ENCODE results near the gene CTNND2.

Gene CTNND2

GRCh38 chr5:11230890-11231289 lies 673.4 kb downstream of the CTNND2 start:
- no peaks in the 10 kb centered on the region for H3K4me1 ChIP-seq (ENCODE audit: insufficient read depth, low read length)
- H3K79me2 ChIP-seq (ENCODE audit: insufficient read depth, low read length), result no peaks in the 10 kb centered on the region
- no peak overlapping the region for H3K27ac ChIP-seq (ENCODE audit: low read length)
- no peaks in the 10 kb centered on the region for H3K27me3 ChIP-seq (ENCODE audit: insufficient read depth, low read length, poor library complexity)
- no peak for TF ChIP-seq CTCF (IDR thresholded peaks at IDR 0.05; ENCODE audit: borderline replicate concordance, extremely low read depth, low read length, poor library complexity, severe bottlenecking)
- TF ChIP-seq EZH2 (IDR thresholded peaks at IDR 0.05; ENCODE audit: borderline replicate concordance, low read depth, low read length, severe bottlenecking), result no peak
- H3K4me3 ChIP-seq (ENCODE audit: low read depth in 1 of 2, low read length in 2 of 2), result no peak overlapping the region
- no peak overlapping the region for H2AFZ ChIP-seq (ENCODE audit: low read depth, low read length)
- H3K9me3 ChIP-seq (ENCODE audit: insufficient read depth, low read length, severe bottlenecking), result peaks cover 3% of the 10 kb centered on the region
- DNase-seq (no peak), ATAC-seq (ENCODE audit: insufficient read depth, low read depth) (no peak)
- H3K4me2 ChIP-seq (ENCODE audit: insufficient read depth, low read length), result no peak overlapping the region
- H3K36me3 ChIP-seq (ENCODE audit: insufficient read depth, low read length), result no peaks in the 10 kb centered on the region
- H4K20me1 ChIP-seq (ENCODE audit: insufficient read depth, low read length), result no peaks in the 10 kb centered on the region
- no peak overlapping the region for H3K9ac ChIP-seq (ENCODE audit: low read depth, low read length)

DNA sequence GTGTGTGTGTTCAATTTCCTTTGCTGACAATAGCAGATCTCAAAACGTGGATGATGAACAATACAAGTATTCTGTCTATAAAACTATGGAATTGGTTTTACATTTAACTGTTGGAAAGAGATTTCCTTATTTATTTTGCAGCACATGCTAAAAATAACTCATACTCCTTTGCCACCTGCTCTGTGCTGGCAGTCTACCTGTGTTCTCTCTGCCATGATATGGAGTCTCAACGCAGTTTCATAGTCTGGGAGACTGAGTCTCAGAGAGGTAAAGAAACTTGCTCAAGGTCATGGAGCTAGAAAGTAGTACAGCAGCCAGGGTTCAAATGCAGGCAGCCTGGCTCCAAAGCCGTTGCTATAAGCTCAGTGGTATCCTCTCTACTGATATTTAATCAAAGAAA lies 677.2 kb downstream of the CTNND2 start:
- no peaks in the 10 kb centered on the region for H3K36me3 ChIP-seq (ENCODE audit: insufficient read depth, low read length)
- no peak overlapping the region for H3K9ac ChIP-seq (ENCODE audit: low read depth, low read length)
- no peaks in the 10 kb centered on the region for H3K79me2 ChIP-seq (ENCODE audit: insufficient read depth, low read length)
- no peak overlapping the region for H2AFZ ChIP-seq (ENCODE audit: low read depth, low read length)
- ATAC-seq (ENCODE audit: insufficient read depth, low read depth) (no peak), DNase-seq (no peak)
- TF ChIP-seq EZH2 (IDR thresholded peaks at IDR 0.05; ENCODE audit: borderline replicate concordance, low read depth, low read length, severe bottlenecking) (no peak), CTCF (IDR thresholded peaks at IDR 0.05; ENCODE audit: borderline replicate concordance, extremely low read depth, low read length, poor library complexity, severe bottlenecking) (no peak)
- H3K4me2 ChIP-seq (ENCODE audit: insufficient read depth, low read length), result no peak overlapping the region
- H3K27me3 ChIP-seq (ENCODE audit: insufficient read depth, low read length, poor library complexity), result no peaks in the 10 kb centered on the region
- H3K4me3 ChIP-seq (ENCODE audit: low read depth in 1 of 2, low read length in 2 of 2), result no peak overlapping the region
- H3K9me3 ChIP-seq (ENCODE audit: insufficient read depth, low read length, severe bottlenecking), result peaks cover 3% of the 10 kb centered on the region
- H4K20me1 ChIP-seq (ENCODE audit: insufficient read depth, low read length), result no peaks in the 10 kb centered on the region
- no peaks in the 10 kb centered on the region for H3K4me1 ChIP-seq (ENCODE audit: insufficient read depth, low read length)
- H3K27ac ChIP-seq (ENCODE audit: low read length), result no peak overlapping the region

- H3K36me3 ChIP-seq (ENCODE audit: insufficient read depth, low read length), result no peaks in the 10 kb centered on the region
- H3K9me3 ChIP-seq (ENCODE audit: insufficient read depth, low read length, severe bottlenecking), result no peaks in the 10 kb centered on the region
- DNase-seq (no peak), ATAC-seq (ENCODE audit: insufficient read depth, low read depth) (no peak)
- no peak overlapping the region for H3K4me3 ChIP-seq (ENCODE audit: low read depth in 1 of 2, low read length in 2 of 2)
- TF ChIP-seq EZH2 (IDR thresholded peaks at IDR 0.05; ENCODE audit: borderline replicate concordance, low read depth, low read length, severe bottlenecking) (no peak), CTCF (IDR thresholded peaks at IDR 0.05; ENCODE audit: borderline replicate concordance, extremely low read depth, low read length, poor library complexity, severe bottlenecking) (no peak)
- H2AFZ ChIP-seq (ENCODE audit: low read depth, low read length), result no peak overlapping the region
- no peaks in the 10 kb centered on the region for H3K27me3 ChIP-seq (ENCODE audit: insufficient read depth, low read length, poor library complexity)
- H3K27ac ChIP-seq (ENCODE audit: low read length), result no peak overlapping the region
- H3K9ac ChIP-seq (ENCODE audit: low read depth, low read length), result no peak overlapping the region
- H3K4me2 ChIP-seq (ENCODE audit: insufficient read depth, low read length), result no peak overlapping the region
- H3K79me2 ChIP-seq (ENCODE audit: insufficient read depth, low read length), result no peaks in the 10 kb centered on the region
- no peaks in the 10 kb centered on the region for H3K4me1 ChIP-seq (ENCODE audit: insufficient read depth, low read length)
- H4K20me1 ChIP-seq (ENCODE audit: insufficient read depth, low read length), result no peaks in the 10 kb centered on the region
These were observed 679.6 kb downstream of the CTNND2 start for GRCh38 chr5:11224436-11225187.

All from DND-41 (cell line).